GM19328 (cell line): ENCODE measurements around the gene SMIM22.

Experiments used
- ATAC-seq: cut with Tn5 transposase; IDR thresholded peaks from one replicate; pipeline ENCODE4 v1.9.1; 2021; ENCODE audit warnings: mild to moderate bottlenecking, moderate library complexity; ENCODE audit not compliant: unreplicated experiment

SMIM22 gene

DNA sequence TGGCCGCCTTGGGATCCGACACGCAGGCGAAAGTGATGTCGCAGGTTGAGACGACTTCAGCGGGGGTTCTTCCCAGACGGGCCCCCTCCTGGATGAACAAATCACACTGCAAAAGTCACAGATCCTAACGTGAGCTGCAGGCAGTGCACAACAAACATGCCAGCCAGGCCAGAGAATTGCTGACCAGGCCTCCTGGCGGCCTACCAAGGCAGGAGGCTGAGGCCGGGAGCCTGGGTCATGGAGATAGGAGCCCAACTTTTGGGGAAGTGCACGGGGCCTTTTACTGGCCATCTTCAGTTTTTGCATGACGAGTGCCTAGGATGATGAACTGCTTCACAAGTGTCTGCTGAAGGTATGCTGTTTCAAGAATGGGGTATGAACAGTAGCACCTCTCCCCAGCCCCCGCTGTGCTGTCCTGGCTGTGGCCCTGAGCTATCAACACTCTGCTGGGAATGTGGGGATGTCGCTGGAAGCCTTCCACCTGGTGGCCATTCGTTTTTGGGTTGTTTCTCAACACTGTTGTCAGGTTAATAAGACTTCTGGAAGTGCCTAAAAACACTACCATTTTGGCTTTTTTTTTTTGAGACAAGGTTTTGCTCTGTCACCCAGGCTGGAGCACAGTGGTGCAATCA, 19.5 kb downstream of the SMIM22 start:
- no peak for ATAC-seq

DNA sequence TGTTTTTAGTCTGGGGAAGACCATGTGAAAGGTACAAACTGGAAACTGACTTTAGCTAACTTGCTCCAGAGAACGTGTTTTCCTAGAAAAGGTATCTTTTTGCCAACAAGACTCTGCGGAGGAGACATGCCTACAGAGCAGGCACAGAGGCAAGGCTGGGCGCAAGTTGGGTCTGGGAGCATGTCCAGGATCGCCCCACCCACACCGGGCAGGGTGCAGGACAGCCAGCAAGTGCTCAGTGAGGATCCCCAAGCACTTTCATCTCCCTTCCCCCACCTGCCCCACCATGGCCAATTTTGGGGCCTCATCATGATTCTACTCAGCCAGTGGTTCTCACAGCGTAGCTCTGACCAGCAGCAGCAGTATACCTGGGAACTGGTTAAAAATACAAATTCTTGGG, 25.5 kb downstream of the SMIM22 start:
- ATAC-seq = no peak

DNA sequence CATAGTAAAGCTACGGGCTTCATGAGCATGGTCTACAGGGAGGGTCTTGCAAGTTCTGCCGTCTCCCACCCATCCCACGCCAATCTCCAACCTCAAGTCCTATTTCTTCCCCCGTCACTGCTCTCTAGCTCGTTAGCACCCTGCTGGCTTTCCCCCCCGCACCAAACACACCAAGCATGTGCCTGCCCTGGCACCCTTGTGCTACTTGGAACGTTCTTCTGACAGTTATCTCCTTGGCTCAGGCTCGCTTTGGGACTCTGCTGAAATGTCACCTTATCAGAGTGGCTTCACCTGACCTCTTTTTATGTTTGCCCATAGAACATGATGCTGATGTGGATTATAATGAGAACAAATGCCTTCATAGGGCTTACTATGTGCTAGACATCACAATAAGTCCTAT, 30.0 kb downstream of the SMIM22 start:
- ATAC-seq = no peak

DNA sequence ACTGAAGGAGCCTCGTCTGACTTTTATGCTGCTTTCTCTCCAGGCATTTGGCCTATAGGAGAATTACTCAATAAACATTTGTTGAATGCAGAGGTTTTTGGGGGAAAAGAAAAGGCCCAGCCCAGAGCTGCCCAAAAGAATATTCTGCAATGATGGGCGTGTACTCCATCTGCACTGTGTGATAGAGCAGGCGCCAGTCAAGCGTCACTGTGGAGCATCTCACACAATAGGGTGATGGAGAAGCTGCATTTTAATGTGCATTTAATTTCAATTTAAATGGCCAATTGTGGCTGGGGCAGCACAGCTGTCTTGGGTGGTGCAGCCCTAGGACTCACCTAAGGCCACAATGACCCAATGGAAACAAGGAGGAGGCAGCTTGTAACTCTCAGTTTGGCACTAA, 31.4 kb downstream of the SMIM22 start:
- ATAC-seq = no peak

DNA sequence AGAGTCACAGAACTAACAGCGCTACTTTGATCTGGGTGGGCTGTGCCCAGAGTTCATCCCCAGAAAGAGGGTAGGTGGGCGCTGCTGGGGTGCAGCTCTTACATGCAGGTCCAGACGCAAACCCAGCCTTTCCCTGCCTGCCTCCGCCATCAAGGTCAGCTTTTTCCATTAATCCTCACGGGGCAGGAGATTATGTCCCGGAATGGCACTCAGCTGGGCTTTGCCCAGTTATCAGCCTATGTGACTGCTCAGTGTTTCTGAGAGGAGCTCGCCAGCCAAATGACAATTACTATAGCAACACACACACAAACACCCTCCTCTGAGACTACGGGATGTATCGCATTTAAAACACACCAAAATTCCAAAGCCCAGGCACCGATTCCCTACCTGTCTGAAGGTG, 31.8 kb downstream of the SMIM22 start:
- no peak for ATAC-seq

DNA sequence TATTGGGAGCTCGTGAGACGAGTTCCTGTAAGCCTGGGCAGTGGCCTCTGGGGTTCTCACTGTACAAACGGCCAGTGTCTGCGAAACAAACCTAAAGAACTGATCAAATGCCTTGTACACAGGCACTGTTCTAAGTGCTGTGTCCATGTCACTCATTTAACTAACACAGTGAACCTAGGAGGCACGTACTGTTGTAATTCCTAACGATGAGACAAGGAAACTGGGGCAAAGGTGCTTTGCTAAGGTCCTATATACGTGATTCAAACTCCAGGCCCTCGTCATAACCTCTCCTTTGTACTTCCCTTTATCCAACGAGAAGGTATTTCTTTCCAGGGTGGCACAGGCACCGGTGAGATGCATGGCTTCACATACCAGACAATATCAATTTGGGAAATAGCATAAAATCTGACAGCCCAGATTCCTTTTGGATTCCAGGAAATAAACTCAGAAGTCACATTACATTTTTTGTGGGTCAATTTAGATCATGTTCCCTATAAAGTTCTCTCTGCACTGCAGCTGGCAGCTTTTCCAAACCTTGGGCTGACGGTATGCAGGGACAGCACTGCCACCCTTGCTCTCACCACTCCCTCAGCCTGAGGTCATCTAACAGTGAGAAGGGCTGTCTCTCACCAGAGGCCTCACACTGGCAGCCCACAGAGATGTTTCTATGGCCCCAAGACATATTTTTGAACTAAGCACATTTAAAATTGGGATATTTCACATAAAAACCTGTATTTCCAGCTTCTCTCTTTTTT, 33.6 kb downstream of the SMIM22 start:
- ATAC-seq = no peak

DNA sequence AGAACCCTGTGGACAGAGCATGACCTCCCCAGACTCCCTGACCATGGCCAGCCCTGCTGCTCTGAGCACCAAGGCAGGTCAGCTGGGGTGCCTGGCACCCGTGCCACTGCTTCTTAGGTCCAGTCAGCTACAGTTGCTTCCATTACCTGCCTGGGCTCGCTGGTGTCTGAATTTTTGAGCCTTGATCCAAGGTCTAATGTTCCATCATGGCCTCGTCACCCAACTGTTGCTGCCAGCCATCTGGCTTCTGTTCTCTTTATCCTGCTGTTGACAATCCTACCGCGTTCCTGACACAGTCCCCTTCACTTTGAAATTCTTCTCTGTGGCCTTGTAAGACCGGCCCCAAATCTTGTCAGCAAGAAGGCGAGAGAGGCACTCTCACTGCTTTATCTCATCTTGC, 35.2 kb downstream of the SMIM22 start:
- ATAC-seq = no peak

DNA sequence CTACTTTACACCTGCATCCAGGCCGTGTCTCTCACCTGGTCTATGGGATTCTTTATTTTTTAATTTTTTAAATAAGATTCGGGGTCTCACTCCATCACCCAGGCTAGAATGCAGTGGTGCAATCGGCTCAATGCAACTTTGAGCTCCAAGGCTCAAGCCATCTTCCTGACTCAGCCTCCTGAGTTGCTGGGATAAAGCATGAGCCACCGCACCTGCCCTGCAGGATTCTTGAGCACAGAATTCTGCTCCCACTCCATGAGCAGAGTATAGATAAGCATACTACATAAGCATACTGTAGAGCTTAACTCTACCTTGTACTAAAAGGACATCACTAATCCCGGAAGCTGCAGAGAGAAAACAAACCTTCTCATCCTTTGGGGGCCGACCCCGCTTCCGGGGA, 36.4 kb downstream of the SMIM22 start:
- ATAC-seq = no peak

DNA sequence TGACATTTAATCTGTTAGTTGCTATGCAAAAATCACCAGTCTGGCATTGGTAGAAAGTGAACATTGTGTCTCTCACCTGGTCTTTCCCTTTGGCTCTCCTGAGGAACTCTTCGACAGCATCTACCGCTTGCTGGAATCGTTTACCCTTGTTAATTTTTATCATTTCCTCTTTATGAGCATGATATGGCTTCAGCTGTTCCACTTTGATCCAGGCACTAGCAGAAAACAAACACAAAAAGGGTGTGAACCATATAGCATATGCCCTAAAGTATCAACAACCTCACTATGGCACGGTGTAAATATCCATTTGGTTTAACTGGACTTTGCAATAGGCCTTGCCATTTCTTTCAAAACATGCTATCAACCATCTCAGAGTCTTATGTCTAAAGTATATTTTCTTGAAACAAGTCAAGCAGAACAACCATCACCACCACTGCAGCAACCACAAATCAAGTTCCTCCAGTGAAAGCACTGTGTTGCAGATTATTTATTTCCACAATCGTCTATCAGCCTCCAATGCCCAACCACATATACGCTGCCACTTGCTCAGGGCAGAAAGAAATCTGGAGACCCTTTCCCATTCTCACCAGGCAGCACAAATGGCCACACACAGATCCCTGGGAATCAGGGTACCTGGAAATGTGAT, 37.7 kb downstream of the SMIM22 start:
- ATAC-seq = no peak

DNA sequence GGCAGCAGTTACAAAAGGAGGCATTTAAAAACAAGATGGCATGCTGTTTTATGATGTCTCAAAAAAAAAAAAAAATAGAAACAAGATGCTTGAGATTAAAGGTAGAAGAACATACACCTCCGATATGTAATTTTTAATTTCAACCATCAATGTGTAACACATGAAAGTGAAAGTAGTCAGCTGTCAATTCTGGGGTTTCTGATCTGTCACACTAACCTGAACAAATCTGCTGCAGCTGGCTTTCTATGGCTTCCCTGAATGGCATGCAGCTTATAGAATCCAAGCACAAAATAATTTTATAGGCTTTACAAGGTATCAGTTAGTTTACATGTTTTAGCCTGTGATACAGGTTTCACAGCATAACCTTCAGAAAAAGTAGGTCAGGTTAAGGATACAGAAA, 38.4 kb downstream of the SMIM22 start:
- no peak for ATAC-seq

DNA sequence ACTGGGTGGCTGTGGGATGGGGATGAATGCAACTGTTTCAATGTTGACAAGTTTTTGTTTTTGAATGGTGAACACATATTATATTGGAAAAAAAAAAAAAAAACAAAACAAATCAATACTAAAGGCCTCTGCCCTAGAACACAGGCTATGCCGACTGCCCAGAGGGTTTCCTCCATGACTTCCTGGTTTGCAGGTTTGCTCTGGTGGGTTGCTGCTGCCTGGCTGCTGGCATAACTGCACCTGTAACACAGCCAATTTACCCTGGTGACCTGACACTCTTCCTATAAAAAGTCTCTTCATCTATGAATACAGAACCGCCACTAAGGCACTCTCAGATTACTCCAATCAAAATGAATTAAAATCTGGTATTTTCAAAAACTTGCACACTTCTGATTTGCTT, 41.6 kb downstream of the SMIM22 start:
- ATAC-seq = no peak

DNA sequence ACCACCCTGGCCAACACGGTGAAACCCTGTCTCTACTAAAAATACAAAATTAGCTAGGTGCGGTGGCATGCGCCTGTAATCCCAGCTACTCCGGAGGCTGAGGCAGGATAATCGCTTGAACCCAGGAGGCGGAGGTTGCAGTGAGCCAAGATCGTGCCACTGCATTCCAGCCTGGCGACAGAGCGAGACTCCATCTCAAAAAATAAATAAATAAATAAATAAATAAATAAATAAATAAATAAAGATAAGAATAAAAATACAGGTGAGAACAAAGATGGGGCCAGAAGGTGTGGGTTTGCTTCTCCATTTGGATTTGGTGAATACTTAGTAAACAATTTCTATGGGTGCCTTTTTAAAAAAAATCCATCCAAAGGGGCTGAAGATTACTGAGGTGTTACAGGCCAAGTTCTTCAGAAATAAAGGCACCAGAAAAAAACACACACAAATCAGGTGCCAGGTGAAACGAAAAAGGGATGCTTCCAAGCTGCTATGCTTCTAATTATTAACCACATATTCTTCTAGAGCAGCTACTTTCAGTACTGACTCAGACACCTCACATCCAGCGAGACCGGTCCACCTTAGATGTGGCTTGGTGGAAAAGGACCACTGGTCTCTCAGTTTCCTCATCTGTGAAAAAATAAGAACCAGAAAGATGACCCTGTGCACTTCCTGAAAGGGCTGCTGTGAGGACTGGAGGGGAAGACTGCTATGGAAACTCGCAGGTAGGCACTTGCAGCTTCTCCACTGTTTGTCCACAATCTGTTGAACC, 42.7 kb downstream of the SMIM22 start:
- no peak for ATAC-seq

DNA sequence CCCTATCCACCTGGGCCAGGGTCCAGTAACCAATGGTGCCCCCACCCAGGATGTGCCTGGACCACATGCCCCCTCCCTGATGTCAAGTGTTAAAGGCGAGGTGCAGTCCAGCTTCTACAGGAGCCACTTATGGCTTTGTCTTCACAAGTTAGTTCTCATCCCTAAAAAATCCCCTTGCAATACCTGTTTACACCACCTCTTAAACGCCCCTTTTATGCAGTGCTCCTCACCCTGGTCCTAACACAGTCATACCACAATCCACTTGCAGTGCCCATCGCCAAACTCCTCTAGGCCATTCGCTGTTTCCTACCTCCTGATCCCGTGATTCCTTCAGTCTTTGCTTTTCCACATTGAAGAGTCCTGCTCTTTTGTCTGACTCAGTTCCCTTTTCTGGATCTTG, 44.8 kb downstream of the SMIM22 start:
- ATAC-seq = no peak

DNA sequence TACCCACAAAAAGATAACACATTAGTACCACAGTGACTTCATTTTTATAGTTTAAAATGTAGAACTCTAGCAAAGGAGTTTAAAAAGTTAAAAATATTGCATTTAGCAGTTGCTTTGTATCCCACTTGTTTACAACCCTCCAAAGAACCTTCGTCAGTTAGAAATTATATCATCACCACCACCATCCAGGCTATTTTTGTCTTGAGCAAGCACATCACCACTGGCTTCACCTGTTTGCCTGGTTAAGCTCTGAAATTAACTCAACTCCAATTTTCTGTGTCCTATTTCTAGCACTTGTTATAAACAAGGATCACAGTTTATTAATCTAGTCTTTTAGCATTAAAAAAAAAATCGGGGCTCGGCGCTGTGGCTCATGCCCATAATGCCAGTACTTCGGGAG, 45.8 kb downstream of the SMIM22 start:
- ATAC-seq = no peak
